ENCODE measurements around the gene ASRGL1. TPM values are rescaled to one million over a fixed set of nuclear protein-coding genes. Genes with fewer than 3 reads are reported as not detected.

Gene ASRGL1
- total RNA-seq, 3 donors from 2014 or later = 6.7 to 22.0 (median 16.4) TPM

GRCh38 chr11:62410972-62411371 is 73.7 kb downstream of the ASRGL1 start:
- H3K27me3 ChIP-seq = no peaks in the 10 kb centered on the region
- H3K9me3 ChIP-seq = no peaks in the 10 kb centered on the region
- intact Hi-C loops (cut with DNase I; ENCODE audit: low total_unique reads) = no loop called here
- no peaks in the 10 kb centered on the region for H3K36me3 ChIP-seq
- H3K4me3 ChIP-seq = no peak overlapping the region
- H3K27ac ChIP-seq = peak overlapping the region; percentile 50 to 51
- peaks cover 6 to 10% of the 10 kb centered on the region in 2 donors for H3K4me1 ChIP-seq
- TF ChIP-seq CTCF (IDR thresholded peaks at IDR 0.05) = no peak
- no peak for TF ChIP-seq POLR2A (IDR thresholded peaks at IDR 0.05)
- TF ChIP-seq POLR2AphosphoS5 (IDR thresholded peaks at IDR 0.05) = no peak
- DNase-seq (ENCODE audit: low spot score in 2 of 2) = no peak

- no peak overlapping the region for H3K4me3 ChIP-seq
- H3K9me3 ChIP-seq = no peaks in the 10 kb centered on the region
- DNase-seq (ENCODE audit: low spot score in 2 of 2) = no peak
- H3K27me3 ChIP-seq = no peaks in the 10 kb centered on the region
- intact Hi-C loops (cut with DNase I; ENCODE audit: low total_unique reads) = no loop called here
- no peaks in the 10 kb centered on the region for H3K36me3 ChIP-seq
- H3K4me1 ChIP-seq = peaks cover 6 to 10% of the 10 kb centered on the region in 2 donors
- TF ChIP-seq CTCF (IDR thresholded peaks at IDR 0.05) (no peak), POLR2AphosphoS5 (IDR thresholded peaks at IDR 0.05) (no peak), POLR2A (IDR thresholded peaks at IDR 0.05) (no peak)
- peak overlapping the region; percentile 50 to 51 for H3K27ac ChIP-seq
These were observed 74.3 kb downstream of the ASRGL1 start for GRCh38 chr11:62411524-62411923.

GRCh38 chr11:62413060-62413696 is 75.9 kb downstream of the ASRGL1 start:
- intact Hi-C loops (cut with DNase I; ENCODE audit: low total_unique reads) = no loop called here
- Histone ChIP-seq H3K36me3 (no peaks in the 10 kb centered on the region), H3K27ac (peak overlapping the region; percentile 52 to 72), H3K9me3 (no peaks in the 10 kb centered on the region), H3K4me3 (no peak overlapping the region), H3K4me1 (peaks cover 6 to 10% of the 10 kb centered on the region in 2 donors), H3K27me3 (no peaks in the 10 kb centered on the region)
- TF ChIP-seq CTCF (IDR thresholded peaks at IDR 0.05) (no peak), POLR2A (IDR thresholded peaks at IDR 0.05) (no peak), POLR2AphosphoS5 (IDR thresholded peaks at IDR 0.05) (no peak)
- DNase-seq (ENCODE audit: low spot score in 2 of 2) = no peak

- Histone ChIP-seq H3K27ac (no peak overlapping the region), H3K36me3 (no peaks in the 10 kb centered on the region), H3K9me3 (no peaks in the 10 kb centered on the region), H3K4me1 (peaks cover 6 to 7% of the 10 kb centered on the region in 2 donors), H3K4me3 (no peak overlapping the region), H3K27me3 (no peaks in the 10 kb centered on the region)
- no peak for TF ChIP-seq POLR2AphosphoS5 (IDR thresholded peaks at IDR 0.05)
- TF ChIP-seq POLR2A (IDR thresholded peaks at IDR 0.05) = no peak
- no peak for TF ChIP-seq CTCF (IDR thresholded peaks at IDR 0.05)
- no peak for DNase-seq (ENCODE audit: low spot score in 2 of 2)
- intact Hi-C loops (cut with DNase I; ENCODE audit: low total_unique reads) = no loop called here
These were observed 79.3 kb downstream of the ASRGL1 start for GRCh38 chr11:62416596-62416995.

- no peaks in the 10 kb centered on the region for H3K9me3 ChIP-seq
- no peak overlapping the region for H3K27ac ChIP-seq
- H3K27me3 ChIP-seq = no peaks in the 10 kb centered on the region
- DNase-seq (ENCODE audit: low spot score in 2 of 2) = no peak
- H3K36me3 ChIP-seq = no peaks in the 10 kb centered on the region
- intact Hi-C loops (cut with DNase I; ENCODE audit: low total_unique reads) = no loop called here
- no peak overlapping the region for H3K4me3 ChIP-seq
- TF ChIP-seq CTCF (IDR thresholded peaks at IDR 0.05) (no peak), POLR2A (IDR thresholded peaks at IDR 0.05) (no peak), POLR2AphosphoS5 (IDR thresholded peaks at IDR 0.05) (no peak)
- H3K4me1 ChIP-seq = peaks cover 2 to 3% of the 10 kb centered on the region in 2 donors
These were observed 80.9 kb downstream of the ASRGL1 start for GRCh38 chr11:62418136-62418535.

Measured in breast epithelium (tissue), 4 donors.